Gastrocnemius medialis (tissue), 4 donors: ENCODE measurements around the gene HECTD4.

Experiments used
- CTCF ChIP-seq, 5 experiments: fragments of 450-650 bp in 3 of 5; fragments of 200-600 bp in 2 of 5; sonication (generic) in 2 of 5; IDR thresholded peaks in 4 of 5; conservative IDR thresholded peaks in 1 of 5; 1 replicate in 4 of 5; 2 replicates in 1 of 5; pipeline ENCODE4 v1.5.1; 2016 to 2019; ENCODE audit warnings: antibody characterized with exemption in 5 of 5, mild to moderate bottlenecking in 3 of 5, moderate library complexity in 3 of 5
- POLR2A ChIP-seq, 2 donors: fragments of 450-650 bp; IDR thresholded peaks; one replicate each; pipeline ENCODE4 v1.6.1; 2017; ENCODE audit warnings: antibody characterized with exemption in 2 of 2, mild to moderate bottlenecking in 2 of 2, moderate library complexity in 2 of 2

- TF ChIP-seq CTCF (IDR thresholded peaks at IDR 0.05 in 4 of 5, conservative IDR thresholded peaks at IDR 0.05 in 1 of 5) (no peak), POLR2A (IDR thresholded peaks at IDR 0.05) (no peak)
Observed at GRCh38 chr12:112111931-112112330, 270.3 kb downstream of the HECTD4 start.
